Measurements from ENCODE around the gene NR2C1. TPM values are rescaled to one million over a fixed set of nuclear protein-coding genes. Genes with fewer than 3 reads are reported as not detected.

The NR2C1 gene
- total RNA-seq, 2 experiments from 2014 or later, result 38.4 to 46.5 TPM

DNA sequence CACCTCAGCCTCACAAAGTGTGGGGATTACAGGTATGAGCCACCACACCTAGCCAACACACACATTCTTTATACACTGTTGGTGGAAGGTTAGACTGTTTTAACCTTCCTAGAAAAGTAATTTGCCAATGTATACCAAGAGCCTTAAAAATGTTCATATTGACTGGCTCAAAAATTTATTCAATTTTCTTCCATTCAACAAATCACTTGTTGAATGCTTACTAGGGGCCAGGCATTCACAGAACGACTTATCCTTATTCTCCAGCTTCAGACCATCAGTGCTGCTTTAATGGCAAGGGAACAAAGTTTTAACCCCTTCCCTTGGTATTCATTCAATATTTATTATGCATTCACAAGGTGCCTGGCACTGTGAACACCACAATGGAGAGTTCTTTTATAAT is 3.0 kb downstream of the NR2C1 start:
- no peaks in the 10 kb centered on the region for H3K9me3 Mint-ChIP-seq
- H3K4me3 Mint-ChIP-seq, result no peak overlapping the region
- POLR2A ChIA-PET, result no interaction called here
- peaks cover 10% of the 10 kb centered on the region for H3K36me3 Mint-ChIP-seq
- no peak for DNase-seq
- peaks cover 6% of the 10 kb centered on the region for H3K4me1 Mint-ChIP-seq
- H3K27me3 Mint-ChIP-seq, result no peaks in the 10 kb centered on the region
- no peak overlapping the region for H3K27ac Mint-ChIP-seq
- no peak for ATAC-seq (ENCODE audit: low read depth)

DNA sequence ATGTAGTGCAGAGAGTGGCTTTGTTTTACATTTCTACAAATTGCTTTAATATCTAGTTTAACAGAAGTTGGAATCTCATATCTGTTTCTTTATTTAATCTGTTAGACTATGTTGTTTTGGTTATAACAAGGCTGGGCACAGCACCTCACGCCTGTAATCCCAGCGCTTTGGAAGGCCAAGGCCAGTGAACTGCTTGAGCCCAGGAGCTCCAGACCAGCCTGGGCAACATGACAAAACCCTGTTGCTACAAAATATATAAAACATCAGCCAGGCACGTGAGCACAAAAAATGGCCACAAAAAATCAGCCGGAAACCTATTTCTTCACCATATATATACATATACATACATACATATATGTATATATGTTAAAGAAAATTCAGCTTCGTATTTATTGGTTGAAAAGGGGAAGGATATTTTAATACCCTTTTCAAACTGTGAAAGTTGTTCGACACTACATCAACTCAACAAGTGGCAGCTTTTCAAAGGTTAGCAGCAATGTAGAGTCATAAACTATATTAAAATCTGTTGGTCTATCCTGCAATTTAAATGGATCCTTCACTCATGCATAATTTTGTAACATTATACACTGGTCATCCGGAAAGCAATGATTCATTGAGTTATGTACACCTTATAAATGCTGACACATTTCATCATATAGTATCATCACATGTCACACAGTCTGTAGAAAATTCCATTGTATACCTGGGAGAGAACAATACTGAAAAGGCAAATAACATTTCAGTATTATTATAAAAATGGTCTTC is 7.1 kb downstream of the NR2C1 start:
- H3K27ac Mint-ChIP-seq, result no peak overlapping the region
- DNase-seq (no peak), ATAC-seq (ENCODE audit: low read depth) (no peak)
- no peaks in the 10 kb centered on the region for H3K4me1 Mint-ChIP-seq
- H3K27me3 Mint-ChIP-seq, result no peaks in the 10 kb centered on the region
- POLR2A ChIA-PET, result no interaction called here
- H3K9me3 Mint-ChIP-seq, result no peaks in the 10 kb centered on the region
- no peak overlapping the region for H3K4me3 Mint-ChIP-seq
- H3K36me3 Mint-ChIP-seq, result peaks cover 23% of the 10 kb centered on the region

DNA sequence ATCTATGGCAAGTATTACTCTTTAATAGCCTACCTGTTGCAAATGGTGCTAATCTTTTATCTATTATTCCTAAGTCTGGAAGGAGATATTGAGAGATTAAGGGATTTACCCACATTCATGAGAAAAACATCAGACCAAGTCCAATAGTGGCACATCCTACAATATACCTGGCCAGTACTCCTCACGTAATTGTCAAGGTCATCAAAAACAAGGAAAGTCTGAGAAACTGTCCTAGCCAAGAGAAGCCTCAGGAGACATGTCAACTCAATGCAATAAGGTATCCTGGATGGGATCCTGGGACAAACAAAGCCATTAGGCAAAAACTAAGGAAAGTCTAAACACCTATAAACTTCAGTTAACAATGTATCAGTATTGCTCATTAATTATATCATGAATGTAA is 12.5 kb downstream of the NR2C1 start:
- no peak for DNase-seq
- H3K27ac Mint-ChIP-seq, result no peak overlapping the region
- peaks cover 22% of the 10 kb centered on the region for H3K36me3 Mint-ChIP-seq
- POLR2A ChIA-PET, result no interaction called here
- no peak overlapping the region for H3K4me3 Mint-ChIP-seq
- no peaks in the 10 kb centered on the region for H3K9me3 Mint-ChIP-seq
- no peaks in the 10 kb centered on the region for H3K27me3 Mint-ChIP-seq
- no peak for ATAC-seq (ENCODE audit: low read depth)
- H3K4me1 Mint-ChIP-seq, result no peaks in the 10 kb centered on the region

DNA sequence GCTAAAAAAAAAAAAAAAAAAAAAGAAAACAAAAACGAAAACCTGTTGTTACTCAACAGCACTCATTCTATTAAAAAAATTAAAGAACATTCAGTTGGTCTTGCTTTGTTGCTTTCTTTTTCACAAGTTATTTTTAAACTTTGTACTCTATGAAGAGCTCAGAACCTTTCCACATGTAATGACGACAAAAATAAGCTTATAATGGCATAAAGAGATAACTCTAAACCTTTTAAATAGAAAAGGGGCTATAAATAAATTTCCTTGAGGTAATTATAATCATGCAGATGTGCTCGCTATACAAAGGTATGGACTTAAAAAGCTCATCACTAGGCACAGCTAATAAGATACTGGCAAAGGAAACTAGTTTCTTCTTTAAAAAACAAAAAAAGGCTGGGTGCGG is 13.4 kb downstream of the NR2C1 start:
- Mint-ChIP-seq H3K27ac (no peak overlapping the region), H3K9me3 (no peaks in the 10 kb centered on the region), H3K27me3 (no peaks in the 10 kb centered on the region), H3K36me3 (peaks cover 22% of the 10 kb centered on the region), H3K4me3 (no peak overlapping the region), H3K4me1 (no peaks in the 10 kb centered on the region)
- no peak for DNase-seq
- POLR2A ChIA-PET, result interaction anchor here (0.7 kb wide), 1 partner anchor 26 kb away, joined by 6 read pairs; no protein-coding TSS in a partner anchor
- ATAC-seq (ENCODE audit: low read depth), result no peak

DNA sequence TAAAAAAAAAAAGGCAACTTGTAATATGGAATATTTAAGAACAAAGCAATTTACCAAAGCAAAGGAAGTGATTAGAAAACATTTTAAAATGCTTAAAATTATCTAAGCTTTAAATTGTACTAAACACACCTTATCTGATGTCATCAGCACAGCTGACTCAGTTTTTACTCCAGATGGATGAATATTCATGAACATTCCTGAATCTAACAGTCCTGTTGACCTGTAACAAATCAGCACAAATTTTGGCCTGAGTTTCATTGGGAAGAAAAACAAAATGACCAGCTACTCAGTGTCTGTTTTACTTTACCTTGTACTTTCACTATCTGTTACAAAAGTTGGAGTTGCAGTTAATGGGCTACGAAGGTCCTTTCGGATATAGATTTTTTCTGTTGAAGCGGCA is 16.0 kb downstream of the NR2C1 start:
- Mint-ChIP-seq H3K27ac (no peak overlapping the region), H3K36me3 (peaks cover 15% of the 10 kb centered on the region), H3K9me3 (no peaks in the 10 kb centered on the region), H3K4me1 (no peaks in the 10 kb centered on the region), H3K4me3 (no peak overlapping the region), H3K27me3 (no peaks in the 10 kb centered on the region)
- DNase-seq, result no peak
- no peak for ATAC-seq (ENCODE audit: low read depth)
- POLR2A ChIA-PET, result no interaction called here

DNA sequence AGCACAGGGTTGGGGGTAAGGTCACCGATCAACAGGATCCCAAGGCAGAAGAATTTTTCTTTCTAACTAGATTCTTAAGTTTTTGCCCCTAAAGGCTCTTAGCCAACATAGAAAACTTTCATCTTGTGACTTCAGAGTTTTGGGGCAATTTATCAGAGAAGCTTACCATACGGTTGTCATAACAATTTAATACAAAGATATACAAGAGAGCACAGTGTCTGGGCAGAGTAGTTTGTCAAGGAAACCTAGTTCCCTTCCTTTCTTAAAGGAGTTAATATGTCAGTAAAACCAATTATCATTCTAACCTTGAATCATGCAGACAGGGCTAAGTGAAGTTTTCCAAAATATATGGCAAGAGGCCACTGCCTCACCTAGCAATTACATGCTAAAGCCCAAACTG is 18.4 kb downstream of the NR2C1 start:
- ATAC-seq (ENCODE audit: low read depth) (no peak), DNase-seq (no peak)
- Mint-ChIP-seq H3K4me1 (no peaks in the 10 kb centered on the region), H3K9me3 (no peaks in the 10 kb centered on the region), H3K27ac (no peak overlapping the region), H3K4me3 (no peak overlapping the region), H3K36me3 (peaks cover 7% of the 10 kb centered on the region), H3K27me3 (no peaks in the 10 kb centered on the region)
- POLR2A ChIA-PET, result no interaction called here

DNA sequence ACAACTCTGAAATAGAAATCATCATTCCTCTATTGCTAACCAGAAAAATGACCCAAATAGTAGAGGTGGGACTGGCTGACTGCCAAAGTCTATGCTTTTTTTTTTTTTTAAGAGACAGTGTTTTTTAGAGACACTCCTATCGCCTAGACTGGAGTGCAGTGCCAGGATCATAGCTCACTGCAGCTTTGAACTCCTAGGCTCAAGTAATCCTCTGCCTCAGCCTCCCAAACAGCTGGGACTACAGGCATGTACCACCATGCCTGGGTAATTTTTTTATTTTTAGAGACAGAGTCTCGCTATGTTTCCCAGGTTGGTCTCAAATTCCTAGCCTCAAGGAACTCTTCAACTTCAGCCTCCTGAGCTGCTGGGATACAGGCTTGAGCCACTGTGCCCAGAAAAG is 19.2 kb downstream of the NR2C1 start:
- Mint-ChIP-seq H3K27ac (no peak overlapping the region), H3K4me3 (no peak overlapping the region), H3K4me1 (no peaks in the 10 kb centered on the region), H3K9me3 (no peaks in the 10 kb centered on the region), H3K36me3 (peaks cover 9% of the 10 kb centered on the region), H3K27me3 (no peaks in the 10 kb centered on the region)
- ATAC-seq (ENCODE audit: low read depth), result no peak
- no peak for DNase-seq
- POLR2A ChIA-PET, result no interaction called here

DNA sequence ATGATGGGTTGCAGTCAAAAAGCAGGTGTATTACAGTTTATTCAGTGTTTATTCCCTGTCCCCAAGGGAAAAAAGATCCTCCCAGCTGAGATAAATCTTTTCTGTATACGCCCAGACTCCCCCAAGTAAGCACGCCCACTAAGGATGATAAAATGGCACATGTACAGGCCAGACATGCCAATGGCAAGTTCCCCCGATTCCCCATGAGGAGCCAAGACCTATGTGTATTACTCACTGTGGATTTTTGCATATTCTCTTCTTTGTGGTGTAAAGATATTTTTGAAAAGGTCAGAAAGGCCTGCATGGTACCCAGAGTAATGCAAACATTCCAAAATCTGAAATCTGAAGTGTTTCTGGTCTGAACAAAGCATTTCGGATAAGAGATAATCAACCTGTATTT is 22.2 kb downstream of the NR2C1 start:
- H3K4me3 Mint-ChIP-seq, result no peak overlapping the region
- peaks cover 15% of the 10 kb centered on the region for H3K36me3 Mint-ChIP-seq
- DNase-seq, result no peak
- no peaks in the 10 kb centered on the region for H3K4me1 Mint-ChIP-seq
- no peak for ATAC-seq (ENCODE audit: low read depth)
- POLR2A ChIA-PET, result no interaction called here
- no peaks in the 10 kb centered on the region for H3K27me3 Mint-ChIP-seq
- H3K27ac Mint-ChIP-seq, result no peak overlapping the region
- no peaks in the 10 kb centered on the region for H3K9me3 Mint-ChIP-seq

DNA sequence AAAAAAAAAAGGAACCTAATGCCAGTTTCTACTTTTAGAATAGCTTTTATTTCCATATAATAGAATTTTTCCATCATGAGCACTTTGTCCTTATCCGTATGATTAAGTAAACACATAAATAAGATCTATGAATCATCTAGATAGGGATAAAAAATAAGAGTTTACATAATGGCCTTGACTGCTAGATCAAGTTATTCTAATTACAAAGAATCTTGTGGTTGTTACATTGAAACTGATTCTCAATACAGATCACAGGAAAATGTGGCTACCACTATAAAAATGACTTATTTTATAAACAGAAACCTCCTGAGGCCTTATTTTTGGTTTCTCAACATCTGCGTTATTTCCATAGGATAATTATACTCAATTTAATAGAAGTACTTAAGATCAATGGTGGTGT is 35.5 kb downstream of the NR2C1 start:
- H3K4me1 Mint-ChIP-seq, result peaks cover 14% of the 10 kb centered on the region

DNA sequence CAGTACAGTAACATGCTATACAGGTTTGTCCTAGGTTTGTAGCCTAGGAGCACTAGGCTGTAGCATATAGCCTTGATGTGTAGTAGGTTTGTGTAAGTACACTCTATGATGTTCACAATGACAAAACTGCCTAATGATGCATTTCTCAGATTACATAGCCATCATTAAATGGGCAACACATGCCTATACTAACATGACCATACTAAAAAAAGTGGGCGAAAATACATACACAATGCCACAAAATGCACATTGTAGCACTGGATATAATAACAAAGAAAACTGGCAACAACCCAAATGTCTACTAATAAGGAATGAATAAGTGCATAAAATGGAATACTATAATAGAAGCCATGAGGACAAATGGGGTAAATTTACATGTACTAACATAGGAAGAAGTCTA is 38.7 kb downstream of the NR2C1 start:
- no peak overlapping the region for H3K4me3 Mint-ChIP-seq
- H3K4me1 Mint-ChIP-seq, result peaks cover 11% of the 10 kb centered on the region
- ATAC-seq (ENCODE audit: low read depth) (no peak), DNase-seq (no peak)
- no peaks in the 10 kb centered on the region for H3K27me3 Mint-ChIP-seq
- POLR2A ChIA-PET, result no interaction called here
- peaks cover 12% of the 10 kb centered on the region for H3K36me3 Mint-ChIP-seq
- no peak overlapping the region for H3K27ac Mint-ChIP-seq
- no peaks in the 10 kb centered on the region for H3K9me3 Mint-ChIP-seq

More for the DNA sequence above, 35.5 kb downstream of the NR2C1 start:
- Mint-ChIP-seq H3K9me3 (no peaks in the 10 kb centered on the region), H3K27ac (no peak overlapping the region), H3K4me3 (no peak overlapping the region), H3K36me3 (peaks cover 17% of the 10 kb centered on the region), H3K27me3 (no peaks in the 10 kb centered on the region)
- POLR2A ChIA-PET, result interaction anchor here (0.6 kb wide), 1 partner anchor 450 kb away, joined by 3 read pairs; no protein-coding TSS in a partner anchor
- no peak for DNase-seq
- ATAC-seq (ENCODE audit: low read depth), result no peak

DNA sequence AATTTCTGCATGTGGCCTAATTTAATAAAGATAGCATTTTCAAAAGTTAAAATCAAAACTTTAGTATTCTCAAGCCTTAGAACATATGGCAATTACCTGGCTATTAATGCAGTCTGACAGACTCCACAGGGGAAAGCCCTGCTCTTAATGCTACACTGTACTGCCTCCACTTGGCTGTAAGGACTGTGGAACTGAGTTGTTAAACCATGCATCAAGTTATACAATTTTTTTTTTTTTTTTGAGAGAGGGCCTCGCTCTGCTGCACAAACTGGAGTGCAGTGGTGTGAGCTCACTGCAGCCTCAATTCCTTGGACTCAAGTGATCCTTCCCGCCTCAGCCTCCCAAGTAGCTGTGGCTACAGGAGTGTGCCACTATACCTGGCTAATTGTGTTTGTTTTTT is 50.9 kb downstream of the NR2C1 start:
- no peak overlapping the region for H3K4me3 Mint-ChIP-seq
- POLR2A ChIA-PET, result no interaction called here
- no peaks in the 10 kb centered on the region for H3K4me1 Mint-ChIP-seq
- no peak for DNase-seq
- no peaks in the 10 kb centered on the region for H3K27me3 Mint-ChIP-seq
- no peaks in the 10 kb centered on the region for H3K9me3 Mint-ChIP-seq
- no peak overlapping the region for H3K27ac Mint-ChIP-seq
- ATAC-seq (ENCODE audit: low read depth), result no peak
- H3K36me3 Mint-ChIP-seq, result peaks cover 24% of the 10 kb centered on the region

DNA sequence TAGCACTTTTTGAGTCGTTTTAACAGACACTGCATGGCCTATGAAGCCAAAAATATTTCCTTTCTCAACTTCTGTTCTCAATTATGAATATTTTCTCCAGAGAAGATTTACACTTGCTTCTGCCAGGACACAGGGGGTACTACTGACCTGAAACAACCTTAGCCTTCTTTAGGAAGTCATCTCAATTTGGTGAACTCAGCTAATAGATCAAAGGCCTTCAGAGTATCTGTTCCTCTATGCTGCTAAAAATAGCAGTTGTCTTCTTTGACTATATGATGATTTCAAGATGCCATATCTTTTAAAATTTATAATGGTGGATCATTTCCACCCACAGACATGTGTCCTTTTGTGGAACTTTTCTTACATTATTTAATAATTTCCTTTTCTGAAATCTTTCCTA is 55.9 kb downstream of the NR2C1 start:
- no peaks in the 10 kb centered on the region for H3K4me1 Mint-ChIP-seq
- ATAC-seq (ENCODE audit: low read depth), result no peak
- H3K9me3 Mint-ChIP-seq, result peaks cover 3% of the 10 kb centered on the region
- no peak for DNase-seq
- no peak overlapping the region for H3K4me3 Mint-ChIP-seq
- H3K27me3 Mint-ChIP-seq, result no peaks in the 10 kb centered on the region
- H3K36me3 Mint-ChIP-seq, result peaks cover 18% of the 10 kb centered on the region
- H3K27ac Mint-ChIP-seq, result no peak overlapping the region
- POLR2A ChIA-PET, result no interaction called here

DNA sequence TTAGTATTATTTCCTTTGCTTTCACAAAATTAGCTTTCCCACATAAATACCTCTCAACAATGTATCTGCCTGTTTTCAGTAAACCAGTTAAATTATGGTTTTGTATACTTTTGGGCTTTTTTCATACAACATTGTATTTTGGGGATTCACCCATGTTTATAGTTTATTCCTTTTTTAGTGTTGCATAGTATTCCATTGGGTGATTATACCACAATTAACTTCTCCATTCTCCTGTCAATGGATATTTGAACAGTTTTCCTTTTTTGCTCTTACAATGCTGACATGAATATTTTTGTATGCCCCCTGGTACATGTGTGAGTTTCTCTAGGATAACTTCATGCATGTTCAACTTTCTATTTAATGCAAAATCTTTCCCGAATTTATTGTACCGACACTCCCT is 57.3 kb downstream of the NR2C1 start:
- Mint-ChIP-seq H3K4me1 (no peaks in the 10 kb centered on the region), H3K9me3 (peaks cover 3% of the 10 kb centered on the region), H3K4me3 (no peak overlapping the region), H3K27ac (no peak overlapping the region), H3K36me3 (peaks cover 15% of the 10 kb centered on the region), H3K27me3 (no peaks in the 10 kb centered on the region)
- POLR2A ChIA-PET, result interaction anchor here (0.6 to 0.7 kb wide), 2 partner anchors 10 to 1959 kb away, joined by 3 to 6 read pairs; no protein-coding TSS in a partner anchor
- ATAC-seq (ENCODE audit: low read depth), result no peak
- no peak for DNase-seq

DNA sequence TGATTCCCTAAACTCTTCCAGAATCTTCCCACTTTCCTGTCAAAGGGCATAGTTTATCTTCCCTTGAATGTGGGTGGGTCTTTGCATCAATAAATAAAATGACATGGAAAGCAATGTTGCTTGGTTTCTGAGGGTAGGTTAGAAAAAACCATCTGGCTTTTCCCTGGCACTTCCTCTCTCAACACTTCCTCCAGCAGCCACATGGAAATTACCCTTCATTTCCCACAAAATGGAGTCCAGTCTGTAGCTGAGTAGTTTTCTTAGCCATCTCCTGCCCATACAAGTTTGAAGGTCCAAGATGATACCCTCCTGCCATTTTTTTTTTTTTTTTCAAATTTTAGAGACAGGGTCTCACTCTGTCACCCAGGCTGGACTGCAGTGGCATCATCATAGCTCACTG is 58.9 kb downstream of the NR2C1 start:
- H3K4me1 Mint-ChIP-seq, result no peaks in the 10 kb centered on the region
- H3K27me3 Mint-ChIP-seq, result no peaks in the 10 kb centered on the region
- ATAC-seq (ENCODE audit: low read depth) (no peak), DNase-seq (no peak)
- H3K27ac Mint-ChIP-seq, result no peak overlapping the region
- POLR2A ChIA-PET, result interaction anchor here (1.0 kb wide), 1 partner anchor 11 kb away, joined by 7 read pairs; the partner anchor contains the start of gene NDUFA12
- peaks cover 13% of the 10 kb centered on the region for H3K36me3 Mint-ChIP-seq
- peaks cover 7% of the 10 kb centered on the region for H3K9me3 Mint-ChIP-seq
- no peak overlapping the region for H3K4me3 Mint-ChIP-seq
